ENCODE data around the gene INO80.

The INO80 gene

GRCh38 chr15:40952901-40953712, 163.0 kb downstream of the INO80 start, which contains the start of gene CHAC1:
Gene CHAC1 (plus strand): TSS chr15:40953471. CDS start chr15:40953584, 113 bp downstream.
- no peak for TF ChIP-seq CTCF (IDR thresholded peaks at IDR 0.05; ENCODE audit: control insufficient read depth, extremely low read depth, insufficient read depth)
- peak within 1 kb of the TSS; percentile 82 for H3K4me3 ChIP-seq (ENCODE audit: low read depth, low read length)
- peak; percentile 89 for DNase-seq (ENCODE audit: low read depth)

GRCh38 chr15:40952301-40952900, 163.7 kb downstream of the INO80 start:
- H3K4me3 ChIP-seq (ENCODE audit: low read depth, low read length), result peak overlapping the region; percentile 82

GRCh38 chr15:40951764-40952163, 164.3 kb downstream of the INO80 start:
- DNase-seq (ENCODE audit: low read depth), result no peak
- no peak for TF ChIP-seq CTCF (IDR thresholded peaks at IDR 0.05; ENCODE audit: control insufficient read depth, extremely low read depth, insufficient read depth)
- H3K4me3 ChIP-seq (ENCODE audit: low read depth, low read length), result no peak overlapping the region

More at GRCh38 chr15:40952301-40952900, 163.7 kb downstream of the INO80 start:
- TF ChIP-seq CTCF (IDR thresholded peaks at IDR 0.05; ENCODE audit: control insufficient read depth, extremely low read depth, insufficient read depth), result no peak
- no peak for DNase-seq (ENCODE audit: low read depth)

GRCh38 chr15:40949756-40950207, 166.3 kb downstream of the INO80 start:
- no peak for DNase-seq (ENCODE audit: low read depth)
- no peak for TF ChIP-seq CTCF (IDR thresholded peaks at IDR 0.05; ENCODE audit: control insufficient read depth, extremely low read depth, insufficient read depth)
- no peak overlapping the region for H3K4me3 ChIP-seq (ENCODE audit: low read depth, low read length)

GRCh38 chr15:40948706-40949473, 167.2 kb downstream of the INO80 start:
- no peak overlapping the region for H3K4me3 ChIP-seq (ENCODE audit: low read depth, low read length)
- no peak for TF ChIP-seq CTCF (IDR thresholded peaks at IDR 0.05; ENCODE audit: control insufficient read depth, extremely low read depth, insufficient read depth)
- DNase-seq (ENCODE audit: low read depth), result no peak

GRCh38 chr15:40944510-40945296, 171.4 kb downstream of the INO80 start:
- no peak overlapping the region for H3K4me3 ChIP-seq (ENCODE audit: low read depth, low read length)
- no peak for TF ChIP-seq CTCF (IDR thresholded peaks at IDR 0.05; ENCODE audit: control insufficient read depth, extremely low read depth, insufficient read depth)

More at GRCh38 chr15:40944510-40945296, 171.4 kb downstream of the INO80 start:
- peak; percentile 89 for DNase-seq (ENCODE audit: low read depth)

Measured in LNCaP clone FGC (cell line).